WERI-Rb-1 (cell line): Measurements from ENCODE around the gene ARNT2.

Experiments used
- DNase-seq: peaks from one replicate; pipeline ENCODE4 v3.0.0-alpha.2; 2020
- H3K27ac ChIP-seq: fragments of 250-450 bp; sonication (Bioruptor Pico); 2 replicates; pipeline ENCODE4 v1.5.1; 2020; ENCODE audit warnings: mild to moderate bottlenecking, moderate library complexity
- H3K27me3 ChIP-seq: fragments of 250-450 bp; sonication (Bioruptor Pico); 2 replicates; pipeline ENCODE4 v1.5.1; 2021; ENCODE audit warnings: mild to moderate bottlenecking, low read depth, moderate library complexity; ENCODE audit not compliant: insufficient read depth, severe bottlenecking
- H3K36me3 ChIP-seq: fragments of 250-450 bp; sonication (Bioruptor Pico); 2 replicates; pipeline ENCODE4 v1.5.1; 2020; ENCODE audit warnings: mild to moderate bottlenecking, moderate library complexity
- H3K4me3 ChIP-seq: 2 replicates; pipeline ENCODE4 v1.5.1; 2011; ENCODE audit warnings: low read depth, mild to moderate bottlenecking, control low read depth, low read length
- H3K9me3 ChIP-seq: fragments of 250-450 bp; sonication (Bioruptor Pico); 2 replicates; pipeline ENCODE4 v1.5.1; 2021; ENCODE audit warnings: mild to moderate bottlenecking, moderate library complexity; ENCODE audit not compliant: severe bottlenecking
- CTCF ChIP-seq: IDR thresholded peaks from 2 replicates; pipeline ENCODE4 v1.5.1; 2011; ENCODE audit warnings: low read depth, mild to moderate bottlenecking, control low read depth, inconsistent platforms, low read length

Gene ARNT2

GRCh38 chr15:80418892-80419537, 14.8 kb downstream of the ARNT2 start:
- no peaks in the 10 kb centered on the region for H3K9me3 ChIP-seq
- DNase-seq = peak; percentile 37
- peak; percentile 79 for TF ChIP-seq CTCF
- no peaks in the 10 kb centered on the region for H3K27me3 ChIP-seq
- no peak overlapping the region for H3K27ac ChIP-seq
- no peak overlapping the region for H3K4me3 ChIP-seq
- no peaks in the 10 kb centered on the region for H3K36me3 ChIP-seq

DNA sequence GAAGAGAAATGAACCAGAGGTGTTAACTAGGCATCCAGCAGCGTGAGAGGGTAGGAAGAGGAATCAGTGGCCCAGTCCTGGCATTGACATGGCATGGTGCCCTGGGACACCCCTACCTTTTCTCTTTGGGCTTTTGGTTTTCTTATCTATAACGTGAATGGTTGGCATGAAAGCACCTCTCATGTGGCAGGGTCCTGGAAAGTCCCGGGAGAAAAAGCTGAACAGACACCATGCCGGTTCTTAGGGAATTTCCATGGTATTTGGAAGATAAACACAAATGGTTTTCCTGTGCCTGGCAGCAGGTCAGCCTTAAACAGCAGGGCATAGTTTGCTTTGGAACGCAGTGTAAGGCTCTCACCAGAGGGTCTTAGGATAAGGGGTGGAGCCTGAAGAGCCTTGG, 15.4 kb downstream of the ARNT2 start:
- H3K4me3 ChIP-seq = no peak overlapping the region
- DNase-seq = no peak
- TF ChIP-seq CTCF = no peak

DNA sequence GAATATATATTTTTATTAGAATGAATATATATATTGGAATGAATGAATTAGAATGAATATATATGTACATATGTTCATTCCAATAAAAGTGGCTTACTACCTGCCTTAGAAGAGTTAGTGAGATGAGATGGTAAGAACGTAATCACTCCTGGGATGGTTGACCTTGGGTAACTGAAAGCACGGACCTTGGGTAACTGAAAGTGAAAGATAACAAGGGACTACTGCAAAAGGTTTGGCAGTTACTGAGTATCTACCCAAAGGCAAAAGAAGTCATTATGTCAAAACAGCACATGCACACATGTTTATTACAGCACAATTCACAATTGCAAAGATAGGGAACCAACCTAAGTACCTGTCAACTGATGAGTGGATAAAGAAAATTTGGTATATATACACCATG, 16.5 kb downstream of the ARNT2 start:
- H3K27me3 ChIP-seq = no peaks in the 10 kb centered on the region
- H3K4me3 ChIP-seq = no peak overlapping the region
- H3K27ac ChIP-seq = no peak overlapping the region
- no peak for DNase-seq
- H3K36me3 ChIP-seq = no peaks in the 10 kb centered on the region
- H3K9me3 ChIP-seq = no peaks in the 10 kb centered on the region
- TF ChIP-seq CTCF = no peak

More for the DNA sequence above, 15.4 kb downstream of the ARNT2 start:
- Histone ChIP-seq H3K9me3 (no peaks in the 10 kb centered on the region), H3K27ac (no peak overlapping the region), H3K27me3 (no peaks in the 10 kb centered on the region), H3K36me3 (no peaks in the 10 kb centered on the region)

DNA sequence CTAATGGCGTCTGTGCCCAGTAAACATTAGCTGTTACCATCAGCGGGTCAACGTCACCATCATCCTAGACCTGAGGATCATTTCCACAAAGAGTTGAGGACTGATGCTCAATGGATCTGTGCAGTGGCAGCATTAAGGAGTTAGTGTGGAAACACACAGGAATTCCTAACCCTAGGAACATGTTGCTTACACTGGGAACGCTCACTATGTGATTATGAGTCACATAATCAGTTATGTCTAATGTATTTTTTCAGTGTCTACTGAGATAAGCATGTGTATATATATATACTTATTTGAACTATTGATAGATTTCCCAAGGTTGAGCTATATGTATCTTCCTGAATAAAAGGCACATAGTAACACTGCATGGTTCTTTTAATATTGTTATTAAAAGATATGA, 19.0 kb downstream of the ARNT2 start:
- Histone ChIP-seq H3K27ac (no peak overlapping the region), H3K9me3 (no peaks in the 10 kb centered on the region), H3K36me3 (no peaks in the 10 kb centered on the region), H3K27me3 (no peaks in the 10 kb centered on the region), H3K4me3 (no peak overlapping the region)
- DNase-seq = no peak
- no peak for TF ChIP-seq CTCF

- Histone ChIP-seq H3K27ac (no peak overlapping the region), H3K4me3 (no peak overlapping the region), H3K27me3 (no peaks in the 10 kb centered on the region), H3K9me3 (no peaks in the 10 kb centered on the region), H3K36me3 (no peaks in the 10 kb centered on the region)
- TF ChIP-seq CTCF = no peak
- no peak for DNase-seq
Measured at GRCh38 chr15:80424381-80424780, 20.2 kb downstream of the ARNT2 start.

DNA sequence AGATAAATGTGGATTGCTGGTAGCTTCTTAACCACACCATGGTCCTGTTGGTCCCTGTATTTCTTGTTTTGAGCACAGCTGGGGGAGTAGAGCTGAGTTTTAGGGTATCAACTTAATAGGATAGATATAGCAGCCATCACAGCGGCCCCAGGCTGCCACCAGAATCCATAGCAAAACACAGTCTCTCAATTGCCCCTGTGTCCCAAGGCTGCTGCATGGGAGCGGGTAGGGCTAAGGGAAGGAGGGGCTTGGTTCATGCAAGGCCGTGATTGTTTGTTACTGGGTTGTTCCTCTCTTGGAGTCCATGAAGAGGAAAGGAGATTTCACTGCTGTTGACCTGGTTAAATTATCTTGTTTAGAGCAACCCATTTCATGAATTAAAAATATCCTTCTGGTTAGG, 22.1 kb downstream of the ARNT2 start:
- H3K4me3 ChIP-seq = no peak overlapping the region

More for the DNA sequence above, 22.1 kb downstream of the ARNT2 start:
- no peaks in the 10 kb centered on the region for H3K36me3 ChIP-seq
- no peaks in the 10 kb centered on the region for H3K27me3 ChIP-seq
- DNase-seq = no peak
- no peak for TF ChIP-seq CTCF
- H3K27ac ChIP-seq = no peak overlapping the region
- no peaks in the 10 kb centered on the region for H3K9me3 ChIP-seq
